ENCODE results near the gene CCT4. TPM values are rescaled to one million over a fixed set of nuclear protein-coding genes. Genes with fewer than 3 reads are reported as not detected.

Gene CCT4
- polyA plus RNA-seq, 1 donor (not counting 4 experiments of a cell fraction or from before 2014, with no cell fraction given): 227 TPM

DNA sequence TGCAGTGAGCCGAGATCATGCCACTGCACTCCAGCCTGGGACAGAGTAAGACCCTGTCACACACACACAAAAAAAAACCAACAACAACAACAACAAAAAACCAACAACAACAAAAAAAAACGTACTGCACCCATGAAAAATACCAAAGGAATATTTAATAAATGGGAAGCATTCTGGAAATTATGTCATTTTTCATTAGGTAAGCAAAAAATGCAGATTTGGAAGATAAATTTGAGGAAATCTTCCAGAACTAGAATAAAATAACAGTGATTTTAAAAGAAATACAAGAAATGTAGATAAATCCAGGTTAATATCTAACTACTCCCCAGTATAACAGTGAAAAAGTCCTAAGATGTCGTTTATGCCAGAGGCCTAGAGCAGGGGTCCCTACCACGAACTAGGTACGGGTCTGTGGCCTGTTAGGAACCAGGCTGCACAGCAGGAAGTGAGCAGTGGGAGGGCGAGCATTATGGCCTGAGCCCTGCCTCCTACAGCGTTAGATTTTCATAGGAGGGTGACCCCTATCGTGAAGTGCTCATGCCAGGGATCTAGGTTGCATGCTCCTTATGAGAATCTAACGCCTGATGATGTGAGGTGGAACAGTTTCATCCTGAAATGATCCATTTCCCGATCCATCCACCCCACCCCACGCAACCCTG lies 56.1 kb downstream of the CCT4 start:
- H3K36me3 ChIP-seq (ENCODE audit: control insufficient read depth in 2 of 2, extremely low read depth in 1 of 2, insufficient read depth in 2 of 2, low read length in 2 of 2): no peaks in the 10 kb centered on the region
- H3K4me3 ChIP-seq (ENCODE audit: control insufficient read depth in 2 of 3, extremely low read depth in 1 of 3, insufficient read depth in 2 of 3, low read depth in 1 of 3, low read length in 3 of 3): no peak overlapping the region
- no peaks in the 10 kb centered on the region for H3K79me2 ChIP-seq (ENCODE audit: control insufficient read depth, insufficient read depth, low read length)
- no peaks in the 10 kb centered on the region for H3K4me1 ChIP-seq (ENCODE audit: control insufficient read depth, extremely low read depth, insufficient read depth, low read length)
- H2AFZ ChIP-seq (ENCODE audit: control insufficient read depth, low read length): no peak overlapping the region
- no peaks in the 10 kb centered on the region for H4K20me1 ChIP-seq (ENCODE audit: control insufficient read depth, extremely low read depth, insufficient read depth, low read length)
- dilution Hi-C loops (cut with MboI; ENCODE audit: extremely low pct_ligation_motif_present, low sequenced_read_pairs): no loop called here
- H3K9me1 ChIP-seq (ENCODE audit: control insufficient read depth, extremely low read depth, insufficient read depth, low read length): no peaks in the 10 kb centered on the region
- no peaks in the 10 kb centered on the region for H3K9me3 ChIP-seq (ENCODE audit: control insufficient read depth, low read depth, low read length)
- no peak for FAIRE-seq
- no peaks in the 10 kb centered on the region for H3K27me3 ChIP-seq (ENCODE audit: control insufficient read depth, extremely low read depth, insufficient read depth, low read length)
- H3K9ac ChIP-seq (ENCODE audit: control insufficient read depth, extremely low read depth, insufficient read depth, low read length): no peak overlapping the region
- no peak overlapping the region for H3K4me2 ChIP-seq (ENCODE audit: control insufficient read depth, extremely low read depth, insufficient read depth, low read depth, low read length)
- DNase-seq (ENCODE audit: low read depth, low spot score): no peak
- TF ChIP-seq EZH2 (IDR thresholded peaks at IDR 0.05; ENCODE audit: low read length): no peak
- TF ChIP-seq, protein P1, sequence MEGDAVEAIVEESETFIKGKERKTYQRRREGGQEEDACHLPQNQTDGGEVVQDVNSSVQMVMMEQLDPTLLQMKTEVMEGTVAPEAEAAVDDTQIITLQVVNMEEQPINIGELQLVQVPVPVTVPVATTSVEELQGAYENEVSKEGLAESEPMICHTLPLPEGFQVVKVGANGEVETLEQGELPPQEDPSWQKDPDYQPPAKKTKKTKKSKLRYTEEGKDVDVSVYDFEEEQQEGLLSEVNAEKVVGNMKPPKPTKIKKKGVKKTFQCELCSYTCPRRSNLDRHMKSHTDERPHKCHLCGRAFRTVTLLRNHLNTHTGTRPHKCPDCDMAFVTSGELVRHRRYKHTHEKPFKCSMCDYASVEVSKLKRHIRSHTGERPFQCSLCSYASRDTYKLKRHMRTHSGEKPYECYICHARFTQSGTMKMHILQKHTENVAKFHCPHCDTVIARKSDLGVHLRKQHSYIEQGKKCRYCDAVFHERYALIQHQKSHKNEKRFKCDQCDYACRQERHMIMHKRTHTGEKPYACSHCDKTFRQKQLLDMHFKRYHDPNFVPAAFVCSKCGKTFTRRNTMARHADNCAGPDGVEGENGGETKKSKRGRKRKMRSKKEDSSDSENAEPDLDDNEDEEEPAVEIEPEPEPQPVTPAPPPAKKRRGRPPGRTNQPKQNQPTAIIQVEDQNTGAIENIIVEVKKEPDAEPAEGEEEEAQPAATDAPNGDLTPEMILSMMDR (optimal IDR thresholded peaks at IDR 0.05 in 1 of 3, IDR thresholded peaks at IDR 0.05 in 1 of 3, conservative IDR thresholded peaks at IDR 0.05 in 1 of 3; ENCODE audit: extremely low read depth in 1 of 3, insufficient read depth in 2 of 3, low read length in 3 of 3): no peak
- H3K27ac ChIP-seq (ENCODE audit: control insufficient read depth, insufficient read depth, low read length): no peak overlapping the region

DNA sequence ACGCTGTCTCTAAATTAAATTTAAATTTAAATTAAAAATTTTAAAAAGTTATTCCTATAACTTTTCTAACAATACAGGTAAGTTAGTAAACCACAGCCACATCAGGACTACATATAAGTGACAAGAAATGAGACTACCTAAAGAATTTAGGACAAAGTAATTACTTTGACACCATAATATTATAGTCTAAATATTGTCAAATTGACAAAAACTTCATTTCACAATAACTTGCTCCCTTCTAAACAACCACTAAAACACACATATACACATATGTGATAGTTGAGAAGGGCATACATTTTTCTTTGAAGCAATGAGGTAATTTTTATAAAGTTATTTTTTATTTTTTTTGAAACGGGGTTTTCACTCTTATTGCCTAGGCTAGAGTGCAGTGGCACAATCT lies 66.2 kb downstream of the CCT4 start:
- dilution Hi-C loops (cut with MboI; ENCODE audit: extremely low pct_ligation_motif_present, low sequenced_read_pairs): no loop called here
- no peak for FAIRE-seq

More for the DNA sequence above, 66.2 kb downstream of the CCT4 start:
- no peak for DNase-seq (ENCODE audit: low read depth, low spot score)
- no peaks in the 10 kb centered on the region for H3K9me1 ChIP-seq (ENCODE audit: control insufficient read depth, extremely low read depth, insufficient read depth, low read length)
- H3K4me2 ChIP-seq (ENCODE audit: control insufficient read depth, extremely low read depth, insufficient read depth, low read depth, low read length): no peak overlapping the region
- H3K9me3 ChIP-seq (ENCODE audit: control insufficient read depth, low read depth, low read length): no peaks in the 10 kb centered on the region
- H2AFZ ChIP-seq (ENCODE audit: control insufficient read depth, low read length): no peak overlapping the region
- no peaks in the 10 kb centered on the region for H3K79me2 ChIP-seq (ENCODE audit: control insufficient read depth, insufficient read depth, low read length)
- H3K4me3 ChIP-seq (ENCODE audit: control insufficient read depth in 2 of 3, extremely low read depth in 1 of 3, insufficient read depth in 2 of 3, low read depth in 1 of 3, low read length in 3 of 3): no peak overlapping the region
- H3K4me1 ChIP-seq (ENCODE audit: control insufficient read depth, extremely low read depth, insufficient read depth, low read length): no peaks in the 10 kb centered on the region
- H3K9ac ChIP-seq (ENCODE audit: control insufficient read depth, extremely low read depth, insufficient read depth, low read length): no peak overlapping the region
- no peaks in the 10 kb centered on the region for H4K20me1 ChIP-seq (ENCODE audit: control insufficient read depth, extremely low read depth, insufficient read depth, low read length)
- TF ChIP-seq, protein P1 (optimal IDR thresholded peaks at IDR 0.05 in 1 of 3, IDR thresholded peaks at IDR 0.05 in 1 of 3, conservative IDR thresholded peaks at IDR 0.05 in 1 of 3; ENCODE audit: extremely low read depth in 1 of 3, insufficient read depth in 2 of 3, low read length in 3 of 3): no peak
- no peak for TF ChIP-seq EZH2 (IDR thresholded peaks at IDR 0.05; ENCODE audit: low read length)
- H3K27me3 ChIP-seq (ENCODE audit: control insufficient read depth, extremely low read depth, insufficient read depth, low read length): no peaks in the 10 kb centered on the region
- no peak overlapping the region for H3K27ac ChIP-seq (ENCODE audit: control insufficient read depth, insufficient read depth, low read length)
- H3K36me3 ChIP-seq (ENCODE audit: control insufficient read depth in 2 of 2, extremely low read depth in 1 of 2, insufficient read depth in 2 of 2, low read length in 2 of 2): no peaks in the 10 kb centered on the region

Small RNAs within 50 kb of the gene (small RNA-seq; reads per million reads assigned to genes)
- 0 reads per million in 3 experiments for gene RF00019 (ENCODE audit: insufficient read length in 3 of 3, low read depth in 3 of 3, low replicate concordance in 1 of 3)

Other genes starting within 250 kb of the CCT4 start
- gene FAM161A, start 34.6 kb downstream of the CCT4 start, polyA plus RNA-seq: 0.78 to 2.1 TPM (median 1.1 TPM) in 3 replicates
- gene COMMD1, start 17.0 kb upstream of the CCT4 start, polyA plus RNA-seq: 33.2 to 44.8 TPM (median 35.8 TPM) in 3 replicates

Data from keratinocyte (primary cell).